GM23338 (cell line): ENCODE results near the gene CUBN. TPM values are rescaled to one million over a fixed set of nuclear protein-coding genes. Genes with fewer than 3 reads are reported as not detected.

ENCODE experiments used
- ATAC-seq: fragments of 200-7000 bp; cut with Tn5 transposase; 3 replicates; pipeline ENCODE4 v1.9.1; 2020
- DNase-seq: peaks from one replicate; pipeline ENCODE4 v3.0.0-alpha.2; 2015; ENCODE audit warnings: low spot score
- H2AFZ ChIP-seq: fragments of 200-600 bp; sonication (generic); 2 replicates; pipeline ENCODE4 v1.8.0; 2016; ENCODE audit warnings: antibody characterized with exemption, mild to moderate bottlenecking, moderate library complexity
- H3F3A ChIP-seq: fragments of 200-600 bp; sonication (generic); replicated peaks from 2 replicates; pipeline ENCODE4 v1.8.0; 2017; ENCODE audit warnings: antibody characterized with exemption, mixed run types, low read depth
- H3K27ac ChIP-seq: fragments of 200-600 bp; sonication (generic); 2 replicates; pipeline ENCODE4 v1.6.1; 2016; ENCODE audit warnings: low read depth
- H3K27me3 ChIP-seq: fragments of 200-600 bp; sonication (generic); 2 replicates; pipeline ENCODE4 v1.8.0; 2016; ENCODE audit warnings: mild to moderate bottlenecking, mixed run types, moderate library complexity; ENCODE audit not compliant: insufficient read depth
- H3K36me3 ChIP-seq: fragments of 200-600 bp; sonication (generic); 2 replicates; pipeline ENCODE4 v1.8.0; 2016; ENCODE audit warnings: mild to moderate bottlenecking; ENCODE audit not compliant: insufficient read depth
- H3K4me1 ChIP-seq: fragments of 200-600 bp; sonication (generic); 2 replicates; pipeline ENCODE4 v1.8.0; 2016; ENCODE audit warnings: mild to moderate bottlenecking, moderate library complexity; ENCODE audit not compliant: insufficient read depth
- H3K4me2 ChIP-seq: fragments of 200-600 bp; sonication (generic); 2 replicates; pipeline ENCODE4 v1.7.1; 2017; ENCODE audit warnings: mixed run types
- H3K4me3 ChIP-seq: fragments of 200-600 bp; sonication (generic); 2 replicates; pipeline ENCODE4 v1.6.1; 2016; ENCODE audit warnings: mixed run types
- H3K79me2 ChIP-seq: fragments of 200-600 bp; sonication (generic); replicated peaks from 2 replicates; pipeline ENCODE4 v1.8.0; 2017; ENCODE audit warnings: mild to moderate bottlenecking; ENCODE audit not compliant: insufficient read depth
- H3K9me2 ChIP-seq: fragments of 200-600 bp; sonication (generic); 2 replicates; pipeline ENCODE4 v1.8.0; 2017; ENCODE audit not compliant: insufficient read depth
- H4K20me1 ChIP-seq: fragments of 200-600 bp; sonication (generic); replicated peaks from 2 replicates; pipeline ENCODE4 v1.8.0; 2017; ENCODE audit warnings: mild to moderate bottlenecking; ENCODE audit not compliant: insufficient read depth
- H3K27ac Mint-ChIP-seq: 2 replicates; pipeline ENCODE4 v1.8.0; 2020; ENCODE audit warnings: inconsistent platforms, mild to moderate bottlenecking, moderate library complexity, mixed read lengths
- H3K27me3 Mint-ChIP-seq: 3 replicates; pipeline ENCODE4 v1.8.0; 2022; ENCODE audit warnings: low read depth, mild to moderate bottlenecking, moderate library complexity, mixed read lengths, inconsistent platforms; ENCODE audit not compliant: insufficient read depth, poor library complexity
- H3K36me3 Mint-ChIP-seq: 3 replicates; pipeline ENCODE4 v1.8.0; 2021; ENCODE audit warnings: low read depth, mild to moderate bottlenecking, inconsistent platforms, moderate library complexity, mixed read lengths
- H3K4me1 Mint-ChIP-seq: 3 replicates; pipeline ENCODE4 v1.8.0; 2020; ENCODE audit warnings: mild to moderate bottlenecking, inconsistent platforms, mixed read lengths
- H3K4me3 Mint-ChIP-seq: 3 replicates; pipeline ENCODE4 v1.8.0; 2021; ENCODE audit warnings: moderate library complexity, mild to moderate bottlenecking, inconsistent platforms, mixed read lengths
- H3K9me3 Mint-ChIP-seq: 3 replicates; pipeline ENCODE4 v1.8.0; 2020; ENCODE audit warnings: moderate library complexity, mild to moderate bottlenecking, inconsistent platforms, mixed read lengths
- CREB1 ChIP-seq: fragments of 250-450 bp; sonication (Bioruptor Pico); IDR thresholded peaks from 2 replicates; pipeline ENCODE4 v1.5.0; 2020; ENCODE audit warnings: low read depth, mild to moderate bottlenecking, moderate library complexity
- EZH2 ChIP-seq: fragments of 200-600 bp; sonication (generic); IDR thresholded peaks from one replicate; pipeline ENCODE4 v1.8.0; 2017; ENCODE audit warnings: antibody characterized with exemption, mild to moderate bottlenecking, low read depth; ENCODE audit not compliant: unreplicated experiment
- EZH2phosphoT487 ChIP-seq: fragments of 200-600 bp; sonication (generic); IDR thresholded peaks from one replicate; pipeline ENCODE4 v1.8.1; 2018; ENCODE audit warnings: antibody characterized with exemption; ENCODE audit not compliant: unreplicated experiment
- JUNB ChIP-seq: IDR thresholded peaks from one replicate; pipeline ENCODE4 v1.6.1; 2016; ENCODE audit warnings: antibody characterized with exemption; ENCODE audit not compliant: unreplicated experiment
- POLR2AphosphoS5 ChIP-seq: IDR thresholded peaks from 2 replicates; pipeline ENCODE4 v1.6.1; 2016; ENCODE audit warnings: antibody characterized with exemption, low read depth
- STAT1 ChIP-seq: IDR thresholded peaks from one replicate; pipeline ENCODE4 v1.6.1; 2016; ENCODE audit warnings: antibody characterized with exemption; ENCODE audit not compliant: unreplicated experiment
- ZNF331 ChIP-seq: fragments of 250-450 bp; sonication (Bioruptor Pico); IDR thresholded peaks from 2 replicates; pipeline ENCODE4 v1.5.0; 2020; ENCODE audit warnings: low read depth, mild to moderate bottlenecking, moderate library complexity
- polyA plus RNA-seq: library from polyadenylated mRNA; unstranded; fragments of >200 nt; fragmentation: Nextera tagmentation; extraction: Ambion mirVana; gene quantifications from 2 replicates; pipeline ENCODE4 v1.2.1, GENCODE V29; 2016
- total RNA-seq: library from RNA; depleted of rRNA; stranded (reverse); fragments of >200 nt; shearing (Covaris generic); gene quantifications from 2 replicates; pipeline ENCODE4 v1.2.3, GENCODE V29; 2014
- TF ChIP-seq, protein P1 (sequence below): IDR thresholded peaks from one replicate; pipeline ENCODE4 v1.6.1; 2018; ENCODE audit warnings: antibody characterized with exemption; ENCODE audit not compliant: unreplicated experiment
- TF ChIP-seq, protein P2 (sequence below), 2 experiments: fragments of 200-600 bp in 1 of 2; sonication (generic) in 1 of 2; conservative IDR thresholded peaks; 2 replicates each; pipeline versions ENCODE4 v1.5.1 to v1.6.1; 2016 to 2017; ENCODE audit warnings: antibody characterized with exemption in 2 of 2, low read depth in 2 of 2, mild to moderate bottlenecking in 2 of 2, moderate library complexity in 1 of 2
- TF ChIP-seq, protein P3 (sequence below): IDR thresholded peaks from 2 replicates; pipeline ENCODE4 v1.6.1; 2016; ENCODE audit warnings: antibody characterized with exemption

The CUBN gene
- total and polyA plus RNA-seq, 2 experiments from 2014 or later: 0.06 to 1.8 TPM

DNA sequence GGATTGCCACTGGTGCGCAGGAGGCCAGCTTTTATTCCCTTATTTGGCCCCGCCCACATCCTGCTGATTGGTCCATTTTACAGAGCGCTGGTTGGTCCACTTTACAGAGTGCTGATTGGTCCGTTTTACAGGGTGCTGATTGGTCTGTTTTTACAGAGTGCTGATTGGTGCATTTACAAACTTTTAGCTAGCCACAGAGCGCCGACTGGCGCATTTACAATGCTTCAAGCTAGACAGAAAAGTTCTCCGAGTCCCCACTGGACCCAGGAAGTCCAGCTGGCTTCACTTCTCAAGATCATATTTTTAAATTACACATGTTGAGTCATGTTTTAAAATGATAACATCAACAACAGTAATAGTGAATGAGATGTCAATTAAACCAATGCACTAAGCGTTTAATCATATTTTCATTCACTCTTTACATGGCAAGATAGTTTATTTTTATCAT lies 128.3 kb downstream of the CUBN start (continued):
- TF ChIP-seq, protein P1, sequence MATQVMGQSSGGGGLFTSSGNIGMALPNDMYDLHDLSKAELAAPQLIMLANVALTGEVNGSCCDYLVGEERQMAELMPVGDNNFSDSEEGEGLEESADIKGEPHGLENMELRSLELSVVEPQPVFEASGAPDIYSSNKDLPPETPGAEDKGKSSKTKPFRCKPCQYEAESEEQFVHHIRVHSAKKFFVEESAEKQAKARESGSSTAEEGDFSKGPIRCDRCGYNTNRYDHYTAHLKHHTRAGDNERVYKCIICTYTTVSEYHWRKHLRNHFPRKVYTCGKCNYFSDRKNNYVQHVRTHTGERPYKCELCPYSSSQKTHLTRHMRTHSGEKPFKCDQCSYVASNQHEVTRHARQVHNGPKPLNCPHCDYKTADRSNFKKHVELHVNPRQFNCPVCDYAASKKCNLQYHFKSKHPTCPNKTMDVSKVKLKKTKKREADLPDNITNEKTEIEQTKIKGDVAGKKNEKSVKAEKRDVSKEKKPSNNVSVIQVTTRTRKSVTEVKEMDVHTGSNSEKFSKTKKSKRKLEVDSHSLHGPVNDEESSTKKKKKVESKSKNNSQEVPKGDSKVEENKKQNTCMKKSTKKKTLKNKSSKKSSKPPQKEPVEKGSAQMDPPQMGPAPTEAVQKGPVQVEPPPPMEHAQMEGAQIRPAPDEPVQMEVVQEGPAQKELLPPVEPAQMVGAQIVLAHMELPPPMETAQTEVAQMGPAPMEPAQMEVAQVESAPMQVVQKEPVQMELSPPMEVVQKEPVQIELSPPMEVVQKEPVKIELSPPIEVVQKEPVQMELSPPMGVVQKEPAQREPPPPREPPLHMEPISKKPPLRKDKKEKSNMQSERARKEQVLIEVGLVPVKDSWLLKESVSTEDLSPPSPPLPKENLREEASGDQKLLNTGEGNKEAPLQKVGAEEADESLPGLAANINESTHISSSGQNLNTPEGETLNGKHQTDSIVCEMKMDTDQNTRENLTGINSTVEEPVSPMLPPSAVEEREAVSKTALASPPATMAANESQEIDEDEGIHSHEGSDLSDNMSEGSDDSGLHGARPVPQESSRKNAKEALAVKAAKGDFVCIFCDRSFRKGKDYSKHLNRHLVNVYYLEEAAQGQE: no peak
- TF ChIP-seq, protein P2, sequence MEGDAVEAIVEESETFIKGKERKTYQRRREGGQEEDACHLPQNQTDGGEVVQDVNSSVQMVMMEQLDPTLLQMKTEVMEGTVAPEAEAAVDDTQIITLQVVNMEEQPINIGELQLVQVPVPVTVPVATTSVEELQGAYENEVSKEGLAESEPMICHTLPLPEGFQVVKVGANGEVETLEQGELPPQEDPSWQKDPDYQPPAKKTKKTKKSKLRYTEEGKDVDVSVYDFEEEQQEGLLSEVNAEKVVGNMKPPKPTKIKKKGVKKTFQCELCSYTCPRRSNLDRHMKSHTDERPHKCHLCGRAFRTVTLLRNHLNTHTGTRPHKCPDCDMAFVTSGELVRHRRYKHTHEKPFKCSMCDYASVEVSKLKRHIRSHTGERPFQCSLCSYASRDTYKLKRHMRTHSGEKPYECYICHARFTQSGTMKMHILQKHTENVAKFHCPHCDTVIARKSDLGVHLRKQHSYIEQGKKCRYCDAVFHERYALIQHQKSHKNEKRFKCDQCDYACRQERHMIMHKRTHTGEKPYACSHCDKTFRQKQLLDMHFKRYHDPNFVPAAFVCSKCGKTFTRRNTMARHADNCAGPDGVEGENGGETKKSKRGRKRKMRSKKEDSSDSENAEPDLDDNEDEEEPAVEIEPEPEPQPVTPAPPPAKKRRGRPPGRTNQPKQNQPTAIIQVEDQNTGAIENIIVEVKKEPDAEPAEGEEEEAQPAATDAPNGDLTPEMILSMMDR (conservative IDR thresholded peaks at IDR 0.05; ENCODE audit: low read depth in 2 of 2): no peak
- TF ChIP-seq JUNB: no peak
- TF ChIP-seq EZH2phosphoT487: no peak
- no peak for TF ChIP-seq EZH2
- TF ChIP-seq, protein P3, sequence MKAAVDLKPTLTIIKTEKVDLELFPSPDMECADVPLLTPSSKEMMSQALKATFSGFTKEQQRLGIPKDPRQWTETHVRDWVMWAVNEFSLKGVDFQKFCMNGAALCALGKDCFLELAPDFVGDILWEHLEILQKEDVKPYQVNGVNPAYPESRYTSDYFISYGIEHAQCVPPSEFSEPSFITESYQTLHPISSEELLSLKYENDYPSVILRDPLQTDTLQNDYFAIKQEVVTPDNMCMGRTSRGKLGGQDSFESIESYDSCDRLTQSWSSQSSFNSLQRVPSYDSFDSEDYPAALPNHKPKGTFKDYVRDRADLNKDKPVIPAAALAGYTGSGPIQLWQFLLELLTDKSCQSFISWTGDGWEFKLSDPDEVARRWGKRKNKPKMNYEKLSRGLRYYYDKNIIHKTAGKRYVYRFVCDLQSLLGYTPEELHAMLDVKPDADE: no peak
- TF ChIP-seq ZNF331: no peak
- no peak for TF ChIP-seq POLR2AphosphoS5
- no peak for TF ChIP-seq STAT1

DNA sequence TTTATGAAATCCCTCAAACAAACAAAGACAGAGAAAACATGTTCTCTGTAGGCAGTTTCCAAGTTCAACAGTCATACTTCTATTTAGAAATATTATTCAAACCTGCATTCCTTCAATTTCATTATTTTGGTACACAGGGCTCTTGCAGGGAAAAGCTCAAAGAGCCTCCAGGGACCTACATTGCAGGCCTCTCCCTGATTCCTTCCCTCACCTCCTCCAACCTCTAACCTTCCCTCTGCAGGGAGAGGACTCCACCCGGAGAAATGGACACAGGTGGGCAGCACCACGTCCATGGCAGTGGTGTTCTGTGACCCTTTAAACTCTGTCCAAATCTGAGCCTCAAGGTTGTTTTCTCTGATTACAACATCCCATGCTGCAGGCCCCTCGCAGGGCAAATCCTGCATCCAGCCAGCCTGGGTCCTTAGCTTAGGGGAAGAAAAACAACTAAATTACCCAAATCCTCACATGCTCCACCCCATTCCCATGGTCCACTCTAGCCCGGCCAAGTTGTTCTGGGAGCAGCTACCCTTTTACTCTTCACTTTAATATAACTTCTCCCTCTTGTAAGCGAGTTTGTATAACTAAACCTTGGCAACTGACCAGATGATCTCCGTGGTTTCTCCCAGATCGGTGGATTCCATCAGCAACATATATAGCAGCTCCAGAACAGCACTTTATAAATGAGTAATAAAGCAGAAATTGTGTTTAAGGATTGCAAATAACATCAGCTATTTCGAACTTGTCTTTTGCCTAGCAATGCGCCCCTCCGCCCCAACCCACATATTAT lies 129.8 kb downstream of the CUBN start:
- Histone ChIP-seq H3K4me2 (no peak overlapping the region), H3K79me2 (no peaks in the 10 kb centered on the region), H3F3A (no peaks in the 10 kb centered on the region), H3K4me3 (no peak overlapping the region), H3K4me1 (no peaks in the 10 kb centered on the region), H3K27ac (no peak overlapping the region), H3K27me3 (no peaks in the 10 kb centered on the region), H3K36me3 (no peaks in the 10 kb centered on the region), H3K9me2 (0 out of 2 replicates have a peak, but pooled peaks cover 5% of the 10 kb centered on the region), H4K20me1 (no peaks in the 10 kb centered on the region), H2AFZ (no peak overlapping the region)
- Mint-ChIP-seq H3K27me3 (no peaks in the 10 kb centered on the region), H3K4me3 (no peak overlapping the region), H3K4me1 (peaks cover 6% of the 10 kb centered on the region; the same call in 2 of the 3 replicates), H3K36me3 (no peaks in the 10 kb centered on the region; the same call in 1 of the 3 replicates), H3K27ac (no peak overlapping the region), H3K9me3 (peaks cover 4% of the 10 kb centered on the region; the same call in 2 of the 3 replicates)
- ATAC-seq (no peak), DNase-seq (no peak)
- TF ChIP-seq JUNB: no peak
- no peak for TF ChIP-seq EZH2
- no peak for TF ChIP-seq CREB1 (CRISPR knock-in tag)
- TF ChIP-seq POLR2AphosphoS5: no peak
- no peak for TF ChIP-seq ZNF331
- TF ChIP-seq, protein P3: no peak
